Endothelial cell of umbilical vein (primary cell): Measurements from ENCODE around the gene CFI.

Experiments
- CTCF ChIP-seq, 2 donors: IDR thresholded peaks; 1 replicate in 1 of 2; 2 replicates in 1 of 2; pipeline ENCODE4 v1.5.1; 2011; ENCODE audit warnings: low read length in 2 of 2, mild to moderate bottlenecking in 2 of 2, moderate library complexity in 2 of 2, control low read depth in 1 of 2, inconsistent platforms in 1 of 2, low read depth in 1 of 2; ENCODE audit not compliant: insufficient read depth in 1 of 2; ENCODE audit errors: extremely low read depth in 1 of 2
- EZH2 ChIP-seq: IDR thresholded peaks from 2 replicates; pipeline ENCODE4 v1.6.1; 2012; ENCODE audit warnings: borderline replicate concordance, low read depth, mild to moderate bottlenecking, moderate library complexity, low read length, inconsistent platforms; ENCODE audit not compliant: severe bottlenecking
- MAX ChIP-seq: IDR thresholded peaks from 2 replicates; pipeline ENCODE4 v1.6.1; 2011; ENCODE audit not compliant: insufficient read depth, insufficient read length
- POLR2A ChIP-seq: IDR thresholded peaks from 2 replicates; pipeline ENCODE4 v1.6.1; 2012; ENCODE audit warnings: low read depth, mild to moderate bottlenecking, control low read depth, low read length
- POLR2AphosphoS5 ChIP-seq: IDR thresholded peaks from 2 replicates; pipeline ENCODE4 v1.6.1; 2012; ENCODE audit warnings: low read depth, mild to moderate bottlenecking, control low read depth, low read length, moderate library complexity; ENCODE audit not compliant: insufficient read depth

GRCh38 chr4:109749388-109750082 lies 52.3 kb downstream of the CFI start:
- TF ChIP-seq CTCF (IDR thresholded peaks at IDR 0.05; ENCODE audit: extremely low read depth in 1 of 2, insufficient read depth in 1 of 2, low read depth in 1 of 2, low read length in 2 of 2) (no peak), MAX (no peak), POLR2A (no peak), POLR2AphosphoS5 (no peak), EZH2 (no peak)
